GM18907 (cell line): ENCODE measurements around the gene GRM7.

Experiments
- ATAC-seq: cut with Tn5 transposase; IDR thresholded peaks from one replicate; pipeline ENCODE4 v1.9.1; 2021; ENCODE audit warnings: mild to moderate bottlenecking, moderate library complexity; ENCODE audit not compliant: unreplicated experiment

Gene GRM7

DNA sequence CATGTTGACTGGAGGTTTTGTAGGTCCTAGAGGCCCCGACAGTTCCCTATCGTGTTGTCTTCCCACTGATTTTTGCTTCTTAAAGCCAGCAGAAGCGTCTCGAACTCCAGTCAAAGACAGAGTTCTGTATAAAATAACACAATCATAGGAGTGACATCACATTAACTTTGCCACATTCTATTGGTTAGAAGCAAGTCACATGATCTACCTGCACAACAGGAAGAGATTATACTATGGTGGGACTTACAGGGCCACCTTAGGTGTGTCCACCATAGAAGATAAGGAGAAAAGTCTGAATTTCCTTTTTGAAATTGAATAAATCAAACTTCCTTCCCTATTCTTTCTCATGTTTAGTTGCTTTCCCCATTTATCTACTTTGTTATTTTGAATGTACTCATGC, 365.5 kb downstream of the GRM7 start:
- no peak for ATAC-seq

DNA sequence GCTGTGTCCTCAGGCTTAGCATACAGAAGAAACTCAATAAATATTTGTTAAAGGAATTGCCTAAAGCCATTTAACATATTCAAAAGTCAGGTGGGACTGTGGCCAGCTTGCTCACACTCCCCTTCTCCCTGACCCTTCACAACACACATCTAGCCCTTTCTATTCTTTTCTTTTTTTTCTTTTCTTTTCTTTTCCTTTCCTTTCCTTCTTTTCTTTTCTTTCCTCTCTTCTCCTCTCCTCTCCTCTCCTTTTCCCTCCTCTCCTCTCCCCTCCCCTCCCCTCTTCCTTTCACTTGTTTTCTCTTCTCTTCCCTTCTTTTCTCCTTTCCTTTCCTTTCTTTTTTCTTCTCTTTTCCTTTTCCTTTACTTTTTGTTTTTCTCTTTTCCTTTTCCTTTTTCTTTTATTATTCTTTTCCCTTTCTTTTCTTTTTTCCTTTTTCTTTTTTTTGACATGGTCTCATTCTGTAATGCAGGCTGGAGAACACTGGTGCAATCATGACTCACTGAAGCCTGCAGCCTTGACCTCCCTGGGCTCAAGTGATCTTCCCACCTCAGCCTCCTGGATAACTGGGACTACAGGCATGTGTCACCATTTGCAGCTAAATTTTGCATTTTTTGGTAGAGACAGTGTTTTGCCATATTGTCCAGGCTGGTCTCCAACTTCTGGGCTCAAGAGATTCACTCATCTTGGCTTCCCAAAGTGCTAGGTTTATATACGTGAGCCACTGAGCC, 377.8 kb downstream of the GRM7 start:
- ATAC-seq = no peak

DNA sequence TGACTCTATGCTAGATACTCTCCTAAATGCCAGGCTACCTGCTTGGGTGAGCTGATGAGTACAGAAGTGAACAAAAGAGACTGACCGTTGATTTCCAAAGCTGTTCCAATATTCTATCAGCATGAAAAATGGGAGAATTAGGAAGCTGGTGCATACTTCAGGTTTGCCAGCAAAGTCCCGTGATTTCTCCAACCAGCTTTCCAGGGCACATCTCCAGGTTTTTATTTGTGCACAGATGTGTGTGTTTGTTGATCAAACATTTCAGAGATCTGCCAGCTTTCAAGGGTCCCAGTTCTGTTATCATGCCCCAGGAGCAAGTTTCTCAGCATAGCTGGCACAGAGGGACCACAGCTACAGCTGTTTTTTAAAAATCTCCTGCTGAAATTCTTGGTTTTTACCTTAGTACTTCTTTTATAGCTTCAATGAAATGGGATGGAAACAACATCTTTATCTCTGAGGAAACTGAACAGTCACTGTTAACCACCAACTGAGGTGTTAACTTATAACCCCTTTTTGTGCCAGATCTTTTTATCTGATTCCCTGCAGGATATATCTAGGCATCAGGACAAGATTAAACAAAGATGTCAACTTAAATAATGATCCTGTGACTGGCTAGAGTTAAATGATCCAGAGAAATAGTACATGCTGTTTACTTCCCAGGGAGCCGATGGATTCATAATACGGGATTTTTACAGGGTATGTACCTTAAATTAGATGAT, 380.8 kb downstream of the GRM7 start:
- no peak for ATAC-seq

GRCh38 chr3:7242303-7242635, 381.4 kb downstream of the GRM7 start:
- ATAC-seq = no peak

DNA sequence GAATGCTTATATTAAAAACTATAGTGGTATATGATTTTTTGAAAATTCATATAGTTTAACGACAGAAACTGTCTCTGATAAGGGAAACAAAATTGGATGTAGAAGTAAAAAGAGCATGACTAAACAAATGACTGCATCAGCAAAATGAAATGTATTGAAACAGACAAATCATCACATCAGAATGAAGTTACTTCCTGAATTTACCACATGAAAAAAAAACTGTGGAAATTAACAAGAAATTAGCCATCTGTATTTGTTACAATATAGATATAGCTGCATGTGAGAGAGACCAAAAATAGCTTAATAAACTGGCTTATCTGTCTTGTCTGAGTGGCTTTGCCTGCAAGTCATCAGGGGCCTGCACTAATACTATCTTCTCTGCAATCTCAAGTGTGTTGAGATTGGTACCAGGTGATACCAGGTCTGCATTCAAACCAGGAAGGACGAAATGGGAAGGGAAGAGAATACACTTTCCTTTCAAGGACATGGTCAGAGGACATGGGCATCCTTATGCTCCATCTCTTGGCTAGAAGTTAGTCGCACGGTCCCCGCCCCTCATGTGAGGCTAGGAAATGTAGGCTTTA, 388.7 kb downstream of the GRM7 start:
- ATAC-seq = no peak

- no peak for ATAC-seq
Observed at GRCh38 chr3:7254251-7254650, 393.3 kb downstream of the GRM7 start.

DNA sequence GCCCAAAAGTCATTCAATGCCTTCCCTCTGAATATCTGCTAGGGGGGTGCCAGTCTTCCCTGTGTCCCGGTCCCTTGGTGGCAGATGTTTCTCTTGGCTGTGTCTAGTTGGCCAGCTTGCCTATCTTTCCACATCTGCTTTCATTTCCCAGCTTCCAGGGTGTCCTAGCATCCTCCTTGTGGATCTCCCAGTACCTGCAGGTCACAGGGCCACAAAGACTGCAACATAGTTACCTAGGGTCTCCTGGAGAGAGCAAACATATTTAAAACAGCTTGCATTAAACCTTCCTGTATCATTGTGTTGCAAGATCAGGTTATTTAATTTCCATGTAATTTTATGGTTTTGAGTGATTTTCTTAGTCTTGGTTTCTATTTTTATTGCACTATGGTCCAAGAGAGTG, 400.1 kb downstream of the GRM7 start:
- no peak for ATAC-seq

- ATAC-seq = no peak
Observed at GRCh38 chr3:7263347-7264195, 402.7 kb downstream of the GRM7 start.

- ATAC-seq = no peak
Observed at GRCh38 chr3:7264196-7264526, 403.2 kb downstream of the GRM7 start.

GRCh38 chr3:7265736-7266135, 404.8 kb downstream of the GRM7 start:
- ATAC-seq = no peak

DNA sequence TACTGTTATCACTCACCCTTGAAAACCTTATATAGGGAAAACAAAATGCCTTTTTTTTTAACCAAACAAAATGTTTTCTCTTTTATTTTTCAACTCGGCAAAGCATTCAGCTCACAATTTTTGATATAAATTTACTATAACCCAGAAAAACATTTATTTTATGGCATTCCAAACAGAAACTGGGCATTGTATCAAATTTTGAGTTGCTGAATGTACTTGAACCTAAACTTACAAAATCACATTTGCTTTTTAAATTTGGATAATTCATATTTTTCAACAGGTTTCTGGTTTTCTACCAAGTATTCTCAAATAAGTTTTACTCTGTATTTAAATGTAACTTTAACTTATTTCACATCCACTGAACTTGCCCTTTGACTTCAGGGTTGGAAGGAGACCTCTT, 405.6 kb downstream of the GRM7 start:
- ATAC-seq = no peak

DNA sequence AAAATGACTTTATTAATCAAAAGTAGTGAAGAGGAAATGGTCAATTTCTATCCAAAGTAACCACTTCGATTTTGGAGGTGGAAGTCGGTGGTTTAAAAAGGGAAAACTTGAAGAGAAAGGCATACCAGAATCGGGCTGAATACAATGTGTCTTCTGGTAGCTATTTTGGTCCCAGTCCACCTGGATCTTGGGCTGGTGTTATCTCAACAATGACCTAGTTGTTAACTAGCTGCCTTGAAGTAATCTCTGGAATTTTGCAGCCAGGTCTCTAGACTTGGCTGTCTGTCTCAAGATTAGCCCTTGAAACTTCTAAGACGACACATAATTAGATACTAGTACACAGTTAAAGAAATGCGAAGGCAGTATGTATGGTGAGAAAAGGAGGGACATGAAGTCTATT, 409.8 kb downstream of the GRM7 start:
- ATAC-seq = no peak

DNA sequence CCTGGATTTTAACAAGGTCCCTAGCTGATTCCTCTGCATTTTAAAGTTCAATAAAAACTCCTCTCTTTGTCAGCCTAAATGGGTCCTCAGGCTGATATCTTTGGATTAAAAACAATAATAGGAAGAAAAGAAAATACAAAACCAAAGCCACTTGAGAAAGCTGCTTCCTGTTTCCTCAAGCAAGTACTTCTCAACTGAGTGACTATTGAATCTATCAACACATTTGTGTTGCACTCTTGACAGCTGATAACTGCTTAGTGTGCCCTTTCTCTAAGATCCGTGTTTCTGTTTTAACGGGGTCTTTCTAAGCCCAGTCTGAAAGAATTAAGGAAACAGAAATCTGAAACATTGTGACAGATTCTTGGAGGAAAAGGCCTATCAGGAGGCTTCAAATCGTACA, 410.7 kb downstream of the GRM7 start:
- no peak for ATAC-seq

- no peak for ATAC-seq
Observed at GRCh38 chr3:7272203-7272602, 411.3 kb downstream of the GRM7 start.

- peak; percentile 95 for ATAC-seq
Observed at GRCh38 chr3:7275396-7275795, 414.5 kb downstream of the GRM7 start.

DNA sequence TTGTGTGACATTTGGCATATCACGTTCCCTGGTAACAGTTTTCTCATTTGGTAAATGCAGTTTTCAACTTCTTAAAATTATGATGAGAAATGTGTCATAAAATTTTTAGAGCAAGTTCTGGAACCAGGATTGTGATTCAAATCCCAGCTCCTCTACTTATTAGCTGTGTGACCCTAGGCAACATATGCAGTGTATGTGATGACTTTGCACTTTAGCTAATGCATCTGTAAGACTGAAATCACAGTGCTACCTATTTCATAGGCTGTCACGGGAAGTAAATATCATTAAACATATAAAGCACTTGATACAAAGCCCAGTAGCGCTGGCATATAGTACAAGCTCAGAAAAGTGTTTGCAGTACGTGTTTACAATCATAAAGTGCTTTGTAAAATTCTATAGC, 419.4 kb downstream of the GRM7 start:
- no peak for ATAC-seq

DNA sequence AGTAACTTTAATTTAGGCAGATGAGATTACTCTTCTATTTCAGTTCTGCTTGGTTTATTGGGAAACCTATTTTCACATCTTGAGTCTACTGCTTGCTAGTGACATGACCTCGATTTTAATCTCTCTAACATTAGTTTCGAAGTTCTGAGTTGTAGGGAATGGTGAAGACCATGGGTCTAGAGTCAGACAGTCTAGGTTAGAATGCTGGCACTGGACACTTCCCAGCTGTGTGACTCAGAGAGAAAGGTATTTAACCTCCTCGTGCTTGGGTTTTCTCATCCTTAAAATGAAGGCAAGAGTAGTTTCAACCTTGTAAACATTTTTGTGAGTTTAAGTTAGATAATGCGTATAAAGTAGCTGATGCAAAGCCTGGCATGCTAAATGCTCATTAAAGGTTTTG, 422.1 kb downstream of the GRM7 start:
- no peak for ATAC-seq

- ATAC-seq = no peak
Observed at GRCh38 chr3:7285505-7285904, 424.6 kb downstream of the GRM7 start.

DNA sequence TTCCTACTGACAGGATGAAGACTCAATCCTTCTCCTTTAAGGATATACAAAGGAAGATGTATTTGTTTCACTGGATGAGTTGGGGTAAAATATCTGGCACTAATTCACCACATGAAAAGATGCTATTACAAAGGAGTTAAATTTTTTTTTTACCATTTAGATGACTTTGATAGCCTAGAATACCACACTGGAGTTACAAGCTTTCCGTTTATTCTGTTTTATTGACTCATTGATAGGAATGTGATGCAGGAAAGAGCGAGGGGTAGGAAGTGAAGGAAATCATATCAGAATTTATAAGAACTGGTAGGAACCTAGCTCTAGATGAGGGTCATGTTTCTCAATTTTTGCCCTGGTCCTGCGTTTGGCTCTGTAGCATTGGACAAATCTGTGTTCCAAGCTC, 427.2 kb downstream of the GRM7 start:
- no peak for ATAC-seq

DNA sequence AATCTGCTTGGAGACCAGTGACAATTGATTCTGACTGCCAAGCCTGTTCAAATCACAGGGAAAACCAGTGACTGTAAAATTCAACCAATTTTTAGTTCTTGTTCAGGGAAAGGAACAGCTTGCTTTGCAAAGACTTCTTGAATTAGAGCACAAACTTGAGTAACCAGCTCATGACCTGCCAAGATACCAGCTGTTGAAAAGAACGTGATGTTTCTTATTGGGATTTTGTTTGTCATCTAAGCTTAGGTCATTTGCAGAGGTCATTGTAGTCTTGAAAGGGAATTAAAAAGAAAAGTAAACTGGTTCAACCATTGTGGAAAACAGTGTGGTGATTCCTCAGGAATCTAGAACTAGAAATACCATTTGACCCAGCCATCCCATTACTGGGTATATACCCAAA, 428.2 kb downstream of the GRM7 start:
- no peak for ATAC-seq

DNA sequence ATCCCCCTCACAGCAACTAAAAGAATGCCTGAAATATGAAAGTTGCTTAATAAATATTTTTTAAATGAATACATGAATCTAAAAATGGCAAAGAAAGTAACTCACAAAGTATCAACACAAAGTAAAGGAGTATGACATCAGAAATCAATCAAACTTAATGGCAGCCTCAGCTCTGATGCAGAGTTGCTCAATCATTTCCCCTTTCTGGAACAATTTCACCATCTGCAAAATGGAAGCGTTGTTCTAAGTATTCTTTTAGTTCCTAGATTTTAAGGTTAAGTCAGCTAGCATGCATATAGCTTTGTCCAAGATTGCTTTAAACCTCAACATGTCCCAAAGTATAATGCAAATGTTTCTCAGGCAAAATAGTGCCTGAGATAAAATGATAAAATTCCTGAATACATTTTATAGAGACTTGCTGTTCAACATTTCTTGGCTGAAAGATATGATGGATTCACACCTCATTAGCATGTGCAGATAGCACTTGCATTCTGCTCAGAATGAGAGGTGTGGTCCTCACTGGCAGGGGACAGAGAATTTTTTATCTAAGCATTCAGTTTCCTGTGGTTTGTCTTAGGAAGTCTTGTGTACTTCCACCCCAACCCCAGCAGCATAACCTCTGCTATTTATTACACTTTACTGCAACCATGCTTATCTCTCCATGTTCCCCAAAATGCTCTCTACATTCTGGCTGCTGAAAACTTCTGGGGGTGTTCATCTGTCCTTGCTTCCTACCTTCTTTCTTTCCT, 429.3 kb downstream of the GRM7 start:
- ATAC-seq = no peak
